K562 (cell line): Measurements from ENCODE around the gene ARF1. TPM values are rescaled to one million over a fixed set of nuclear protein-coding genes. Genes with fewer than 3 reads are reported as not detected.

ENCODE experiments used
- ATAC-seq: fragments of 200-7000 bp; cut with Tn5 transposase; 3 replicates; pipeline ENCODE4 v1.9.1; 2020; ENCODE audit warnings: moderate library complexity
- BruUV-seq: library from RNA; stranded (reverse); fragments of 400-500 nt; replicated peaks from 2 replicates; lab custom pipeline; 2021; lab: Mats Ljungman, UMichigan
- CTCF ChIA-PET: fragments of 300-600 bp; formaldehyde crosslinking; extraction: SDS; loops from one replicate; lab custom pipeline; 2021; ENCODE audit warnings: low intra/inter-chr PET ratio; lab: Yijun Ruan, JAX
- POLR2A ChIA-PET: fragments of 300-600, 350-650 bp; sonication (Branson Sonifier 250); formaldehyde crosslinking; extraction: SDS; loops from one replicate; lab custom pipeline; 2021; ENCODE audit warnings: antibody characterized with exemption, inconsistent platforms; lab: Yijun Ruan, JAX
- DNase-seq, 4 experiments: peaks; one replicate each; pipeline versions ENCODE4 v3.0.0 to v3.0.0-alpha.2; 2011 to 2018; ENCODE audit warnings: low spot score in 3 of 4, mixed read lengths in 3 of 4; ENCODE audit errors: extremely low read depth in 1 of 4
- FAIRE-seq: peaks from 2 replicates; lab custom pipeline; 2011; peaks lifted over from hg19 to GRCh38; lab: Jason Lieb, UNC
- H2AFZ ChIP-seq: 2 replicates; pipeline ENCODE4 v1.6.0; 2011; ENCODE audit warnings: low read depth, low read length, control low read depth, inconsistent platforms
- H3K27ac ChIP-seq: fragments of 200-600 bp; 3 replicates; pipeline ENCODE4 v1.8.0; 2011; ENCODE audit warnings: low read depth, mild to moderate bottlenecking, control low read depth, inconsistent platforms, low read length, moderate library complexity, mixed read lengths; ENCODE audit errors: extremely low read depth
- H3K27me3 ChIP-seq, 2 experiments: fragments of 300-600 bp in 1 of 2; 2 replicates in 1 of 2; 3 replicates in 1 of 2; pipeline versions ENCODE4 v1.6.0 to v1.8.0; 2011; ENCODE audit warnings: inconsistent platforms in 2 of 2, low read length in 2 of 2, mild to moderate bottlenecking in 1 of 2, mixed read lengths in 1 of 2, moderate library complexity in 1 of 2; ENCODE audit not compliant: control insufficient read depth in 2 of 2, insufficient read depth in 2 of 2
- H3K36me3 ChIP-seq: fragments of 300-600 bp; 3 replicates; pipeline ENCODE4 v1.8.0; 2011; ENCODE audit warnings: mild to moderate bottlenecking, low read length, inconsistent platforms; ENCODE audit not compliant: control insufficient read depth, insufficient read depth
- H3K4me1 ChIP-seq, 2 experiments: fragments of 200-600 bp in 1 of 2; replicated peaks in 1 of 2; 2 replicates in 1 of 2; 3 replicates in 1 of 2; pipeline versions ENCODE4 v1.5.1 to v1.8.0; 2011; ENCODE audit warnings: inconsistent platforms in 2 of 2, low read length in 2 of 2, mild to moderate bottlenecking in 1 of 2, mixed read lengths in 1 of 2, moderate library complexity in 1 of 2; ENCODE audit not compliant: control insufficient read depth in 2 of 2, insufficient read depth in 2 of 2
- H3K4me2 ChIP-seq: 2 replicates; pipeline ENCODE4 v1.6.1; 2011; ENCODE audit warnings: low read length, control low read depth, inconsistent platforms, mixed read lengths; ENCODE audit not compliant: insufficient read depth
- H3K4me3 ChIP-seq: fragments of 200-600 bp; sonication (generic), shearing (Covaris generic); 2 replicates; pipeline ENCODE4 v1.5.1; 2016; ENCODE audit warnings: control low read depth, inconsistent platforms
- H3K79me2 ChIP-seq: fragments of 200-600 bp; 3 replicates; pipeline ENCODE4 v1.8.0; 2011; ENCODE audit warnings: low read length, inconsistent platforms; ENCODE audit not compliant: control insufficient read depth, insufficient read depth
- H3K9ac ChIP-seq, 2 experiments: 2 replicates each; pipeline versions ENCODE4 v1.6.0 to v1.6.1; 2011; ENCODE audit warnings: low read depth in 2 of 2, low read length in 2 of 2, control low read depth in 1 of 2, inconsistent platforms in 1 of 2, mild to moderate bottlenecking in 1 of 2, mixed read lengths in 1 of 2; ENCODE audit not compliant: insufficient read depth in 1 of 2
- H3K9me1 ChIP-seq: one replicate; pipeline ENCODE4 v1.6.0; 2011; ENCODE audit warnings: inconsistent platforms, mild to moderate bottlenecking, low read length, moderate library complexity; ENCODE audit not compliant: control insufficient read depth, insufficient read depth
- H3K9me3 ChIP-seq: replicated peaks from 2 replicates; pipeline ENCODE4 v1.5.1; 2011; ENCODE audit warnings: low read depth, low read length, inconsistent platforms; ENCODE audit not compliant: control insufficient read depth, insufficient read depth
- H4K20me1 ChIP-seq: replicated peaks from 2 replicates; pipeline ENCODE4 v1.6.1; 2011; ENCODE audit warnings: low read length, inconsistent platforms, mixed read lengths; ENCODE audit not compliant: control insufficient read depth, insufficient read depth
- CEBPB ChIP-seq: fragments of 450-650 bp; IDR thresholded peaks from 2 replicates; pipeline ENCODE4 v1.6.1; 2016; ENCODE audit warnings: missing genetic modification characterization, missing compliant biosample characterization
- CHAMP1 ChIP-seq: fragments of 450-650 bp; IDR thresholded peaks from 2 replicates; pipeline ENCODE4 v1.6.1; 2016; ENCODE audit warnings: mild to moderate bottlenecking
- E2F3 ChIP-seq: fragments of 250-450 bp; sonication (Bioruptor Pico); IDR thresholded peaks from 2 replicates; pipeline ENCODE4 v1.4.0; 2020; ENCODE audit warnings: mild to moderate bottlenecking
- HDAC2 ChIP-seq: fragments of 450-650 bp; IDR thresholded peaks from 2 replicates; pipeline ENCODE4 v1.6.1; 2016; ENCODE audit warnings: mild to moderate bottlenecking
- JUND ChIP-seq, 2 experiments: IDR thresholded peaks; 2 replicates in 1 of 2; 3 replicates in 1 of 2; pipeline ENCODE4 v1.6.1; 2011; ENCODE audit warnings: borderline replicate concordance in 2 of 2, low read depth in 2 of 2, low read length in 2 of 2, improper control_type of control experiment in 1 of 2, missing biosample characterization in 1 of 2, missing genetic modification characterization in 1 of 2, missing genetic modification reagents in 1 of 2
- KDM1A ChIP-seq, 2 experiments: fragments of 450-650 bp; IDR thresholded peaks; 2 replicates each; pipeline ENCODE4 v1.6.1; 2016; ENCODE audit warnings: mild to moderate bottlenecking in 2 of 2
- MAFF ChIP-seq: IDR thresholded peaks from 2 replicates; pipeline ENCODE4 v1.6.1; 2012; ENCODE audit warnings: low read length, improper control_type of control experiment
- MNT ChIP-seq, 2 experiments: fragments of 450-650 bp; conservative IDR thresholded peaks; 2 replicates each; pipeline ENCODE4 v1.6.1; 2017; ENCODE audit warnings: mild to moderate bottlenecking in 2 of 2, moderate library complexity in 2 of 2
- NFE2 ChIP-seq: IDR thresholded peaks from 2 replicates; pipeline ENCODE4 v1.6.1; 2014; ENCODE audit warnings: antibody characterized with exemption, low read depth
- RAD51 ChIP-seq: fragments of 450-650 bp; IDR thresholded peaks from 2 replicates; pipeline ENCODE4 v1.7.1; 2016; ENCODE audit warnings: low read depth, mild to moderate bottlenecking, borderline replicate concordance
- SIN3A ChIP-seq, 2 experiments: fragments of 150-350 bp in 1 of 2; IDR thresholded peaks; 2 replicates each; pipeline ENCODE4 v1.6.1; 2011 to 2016; ENCODE audit warnings: borderline replicate concordance in 2 of 2, low read depth in 2 of 2, low read length in 2 of 2, mild to moderate bottlenecking in 2 of 2, moderate library complexity in 2 of 2; ENCODE audit not compliant: control insufficient read depth in 1 of 2
- SMAD1 ChIP-seq: fragments of 150-350 bp; IDR thresholded peaks from 2 replicates; pipeline ENCODE4 v1.6.1; 2014; ENCODE audit warnings: low read length, low read depth; ENCODE audit not compliant: partially characterized antibody
- TAF1 ChIP-seq: IDR thresholded peaks from 2 replicates; pipeline ENCODE4 v1.6.1; 2011; ENCODE audit warnings: mild to moderate bottlenecking, low read length, moderate library complexity; ENCODE audit not compliant: insufficient read depth, control insufficient read depth, severe bottlenecking; ENCODE audit errors: extremely low read depth
- ZNF263 ChIP-seq: sonication (generic); formaldehyde crosslinking; IDR thresholded peaks from 2 replicates; pipeline ENCODE4 v1.8.0; 2022; ENCODE audit warnings: mild to moderate bottlenecking, missing genetic modification reagents, borderline replicate concordance
- ZNF282 ChIP-seq: sonication (generic); formaldehyde crosslinking; IDR thresholded peaks from 2 replicates; pipeline ENCODE4 v1.8.1; 2023; ENCODE audit warnings: missing genetic modification reagents
- ZNF695 ChIP-seq: fragments of 450-650 bp; formaldehyde crosslinking; IDR thresholded peaks from 2 replicates; pipeline ENCODE4 v1.4.0; 2020; ENCODE audit warnings: mild to moderate bottlenecking, moderate library complexity
- ZNF785 ChIP-seq: fragments of 250-450 bp; sonication (Bioruptor Pico); IDR thresholded peaks from 2 replicates; pipeline ENCODE4 v1.4.0; 2020; ENCODE audit warnings: mild to moderate bottlenecking
- WGBS: fragments of 100-300 bp; shearing (Covaris generic); methylation state at CpG from one replicate; pipeline ENCODE4 v1.1.6; 2016; ENCODE audit warnings: low coverage, mixed read lengths; ENCODE audit not compliant: insufficient coverage; ENCODE audit errors: missing lambda C conversion rate; 5-methylcytosine and 5-hydroxymethylcytosine counted together
- in situ Hi-C: fragments of 300-500 bp; cut with MboI; formaldehyde crosslinking; loops from 4 replicates; pipeline ENCODE4 v1.15.0; 2018; ENCODE audit warnings: inconsistent platforms, mixed read lengths
- intact Hi-C: fragments of 100-400 bp; cut with micrococcal nuclease; formaldehyde crosslinking; loops from 2 replicates; pipeline ENCODE4 v1.14.2; 2022
- polyA plus RNA-seq, 8 experiments: library from polyadenylated mRNA; depleted of rRNA in 4 of 8; stranded (reverse) in 5 of 8; unstranded in 3 of 8; fragments of >200 nt; fragmentation: Nextera tagmentation in 2 of 8; fragmentation: Illumina TruSeq in 1 of 8; extraction: Ambion mirVana in 2 of 8; extraction: Trizol in 1 of 8; gene quantifications; 2 replicates each; pipeline versions ENCODE4 v1.2.1 to v1.2.3, GENCODE V29; 2011 to 2014; ENCODE audit warnings: inconsistent platforms in 1 of 8, missing spikeins in 1 of 8
- total RNA-seq, 7 experiments: library from RNA; depleted of rRNA in 6 of 7; stranded (reverse); fragments of >200 nt in 6 of 7; fragmentation: Illumina TruSeq in 2 of 7; extraction: Trizol in 2 of 7; gene quantifications; 2 replicates each; pipeline versions ENCODE4 v1.2.1 to v1.2.3, GENCODE V29; 2011 to 2021; ENCODE audit warnings: low replicate concordance in 1 of 7

The ARF1 gene
- total and polyA plus RNA-seq, 9 of the 15 experiments (the other 6 are each of a cell fraction or from before 2014, with no cell fraction given) = 69.8 to 593 (median 325) TPM

- TF ChIP-seq CHAMP1 = no peak
- no peak for TF ChIP-seq ZNF695 (CRISPR knock-in tag)
- TF ChIP-seq, all 486 proteins: peak for 34
Measured at GRCh38 chr1:228083871-228084278, 1.4 kb downstream of the ARF1 start (continued).

- intact Hi-C loops (loop anchor here (2.0 kb wide), 2 partner anchors 16 to 56 kb away; partner anchors contain the start of gene GUK1), in situ Hi-C loops (no loop called here)
- TF ChIP-seq KDM1A (IDR thresholded peaks at IDR 0.05) = peak; percentile 98
- peak in 1 of 2 experiments; percentile 77; a peak in 1 of 4 replicates for TF ChIP-seq SIN3A (IDR thresholded peaks at IDR 0.05; ENCODE audit: borderline replicate concordance in 2 of 2, control insufficient read depth in 1 of 2, low read depth in 2 of 2, low read length in 2 of 2)
- 0 out of 2 replicates have a peak, but pooled peaks have one; percentile 38 for TF ChIP-seq ZNF263 (CRISPR knock-in tag)
- no peak for TF ChIP-seq RAD51
- TF ChIP-seq ZNF785 = peak; percentile 13; the same call in 1 of the 2 replicates
- TF ChIP-seq HDAC2 = peak; percentile 64; the same call in 1 of the 2 replicates
- TF ChIP-seq CEBPB (tag) = peak; percentile 94
- TF ChIP-seq MAFF = peak; percentile 16; the same call in 1 of the 2 replicates
- TF ChIP-seq NFE2 = peak; percentile 63
- TF ChIP-seq E2F3 = no peak
- no peak for TF ChIP-seq ZNF282
- TF ChIP-seq MNT (conservative IDR thresholded peaks at IDR 0.05) = peak in 1 of 2 experiments; percentile 23; a peak in 1 of 4 replicates
- TF ChIP-seq SMAD1 = peak; percentile 1
- TF ChIP-seq TAF1 = peak; percentile 24
- 0 out of 2 replicates have a peak, but pooled peaks have one; percentile 13 for TF ChIP-seq JUND (IDR thresholded peaks at IDR 0.05; ENCODE audit: borderline replicate concordance, low read depth, low read length)
- 0 out of 3 replicates have a peak, but pooled peaks have one; percentile 8 for TF ChIP-seq JUND (tag; IDR thresholded peaks at IDR 0.05; ENCODE audit: borderline replicate concordance, low read depth, low read length)
Measured at GRCh38 chr1:228084325-228084724, 1.8 kb downstream of the ARF1 start.

More at GRCh38 chr1:228084325-228084724, 1.8 kb downstream of the ARF1 start:
- peak overlapping the region; percentile 98 for H3K27ac ChIP-seq
- peaks cover 43% of the 10 kb centered on the region for H3K9me1 ChIP-seq
- H3K9ac ChIP-seq = peak overlapping the region; percentile 99 to 100
- no TSS peak for BruUV-seq
- ChIA-PET POLR2A (interaction anchor here (0.6 to 4.3 kb wide), 17 partner anchors 8 to 371 kb away, joined by 3 to 36 read pairs (median 5); partner anchors contain the start of gene MRPL55), CTCF (no interaction called here)
- no peaks in the 10 kb centered on the region for H3K27me3 ChIP-seq
- peak overlapping the region; percentile 100 for H3K4me2 ChIP-seq
- H3K9me3 ChIP-seq = no peaks in the 10 kb centered on the region
- ATAC-seq (no peak), FAIRE-seq (peak; percentile 79), DNase-seq (peak in 1 of 4 experiments; percentile 48)
- no peak overlapping the region for H2AFZ ChIP-seq
- WGBS = 5% methylated on average over 3 of the region's 3 CpGs
- H3K4me3 ChIP-seq = peak overlapping the region; percentile 96
- peaks cover 68% of the 10 kb centered on the region for H4K20me1 ChIP-seq
- H3K4me1 ChIP-seq = peaks cover 42 to 64% of the 10 kb centered on the region in 2 experiments; a peak in 4 of 5 replicates
- H3K36me3 ChIP-seq = peaks cover 59% of the 10 kb centered on the region
- peaks cover 88% of the 10 kb centered on the region for H3K79me2 ChIP-seq
